MV-4-11 (cell line): ENCODE data around the gene ARSK.

ENCODE experiments used
- DNase-seq: peaks from one replicate; lab custom pipeline; 2025; lab: John Stamatoyannopoulos, UW

ARSK gene, protein sequence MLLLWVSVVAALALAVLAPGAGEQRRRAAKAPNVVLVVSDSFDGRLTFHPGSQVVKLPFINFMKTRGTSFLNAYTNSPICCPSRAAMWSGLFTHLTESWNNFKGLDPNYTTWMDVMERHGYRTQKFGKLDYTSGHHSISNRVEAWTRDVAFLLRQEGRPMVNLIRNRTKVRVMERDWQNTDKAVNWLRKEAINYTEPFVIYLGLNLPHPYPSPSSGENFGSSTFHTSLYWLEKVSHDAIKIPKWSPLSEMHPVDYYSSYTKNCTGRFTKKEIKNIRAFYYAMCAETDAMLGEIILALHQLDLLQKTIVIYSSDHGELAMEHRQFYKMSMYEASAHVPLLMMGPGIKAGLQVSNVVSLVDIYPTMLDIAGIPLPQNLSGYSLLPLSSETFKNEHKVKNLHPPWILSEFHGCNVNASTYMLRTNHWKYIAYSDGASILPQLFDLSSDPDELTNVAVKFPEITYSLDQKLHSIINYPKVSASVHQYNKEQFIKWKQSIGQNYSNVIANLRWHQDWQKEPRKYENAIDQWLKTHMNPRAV

DNA sequence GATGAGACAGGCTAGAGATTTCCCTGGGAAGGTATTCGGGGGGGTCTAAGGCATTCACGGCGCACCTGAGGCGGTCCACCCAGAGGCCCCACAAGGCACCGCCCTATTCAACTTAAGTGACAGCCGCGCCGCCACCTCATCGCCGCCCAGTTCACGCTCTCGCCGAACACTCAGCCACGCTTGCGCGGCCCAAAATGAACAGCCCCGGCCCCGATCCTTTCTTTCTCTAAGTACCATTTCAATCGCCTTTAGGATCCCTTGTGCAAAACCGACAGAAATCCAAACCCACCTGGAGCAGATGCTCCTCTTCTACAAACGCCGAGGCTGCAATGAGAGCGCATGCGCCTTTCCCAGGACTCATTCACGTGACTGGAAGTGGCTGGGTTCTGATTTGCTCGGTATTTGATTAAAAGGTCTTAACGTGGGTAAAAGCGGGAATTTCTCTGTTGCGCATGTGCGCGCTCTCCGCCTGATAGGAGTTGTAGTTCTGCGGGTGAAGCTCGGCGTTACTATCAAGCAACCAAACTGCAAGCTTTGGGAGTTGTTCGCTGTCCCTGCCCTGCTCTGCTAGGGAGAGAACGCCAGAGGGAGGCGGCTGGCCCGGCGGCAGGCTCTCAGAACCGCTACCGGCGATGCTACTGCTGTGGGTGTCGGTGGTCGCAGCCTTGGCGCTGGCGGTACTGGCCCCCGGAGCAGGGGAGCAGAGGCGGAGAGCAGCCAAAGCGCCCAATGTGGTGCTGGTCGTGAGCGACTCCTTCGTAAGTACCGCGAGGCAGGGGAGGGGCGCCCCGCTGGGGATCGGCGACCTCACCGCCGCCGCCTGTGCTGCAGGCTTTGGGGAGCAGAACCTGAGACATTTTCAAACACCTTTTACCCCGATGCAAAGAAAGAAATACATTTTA is at the start of gene ARSK, which contains the start of gene SKIC3:
Gene ARSK (plus strand): TSS at position 455 of the 902 bp plus-strand sequence. CDS start 178 bp downstream, at position 633.
Gene SKIC3 (minus strand): TSS at position 331 of the 902 bp plus-strand sequence. CDS start 7,827 bp downstream, outside the sequence.
- peak; percentile 98 for DNase-seq

DNA sequence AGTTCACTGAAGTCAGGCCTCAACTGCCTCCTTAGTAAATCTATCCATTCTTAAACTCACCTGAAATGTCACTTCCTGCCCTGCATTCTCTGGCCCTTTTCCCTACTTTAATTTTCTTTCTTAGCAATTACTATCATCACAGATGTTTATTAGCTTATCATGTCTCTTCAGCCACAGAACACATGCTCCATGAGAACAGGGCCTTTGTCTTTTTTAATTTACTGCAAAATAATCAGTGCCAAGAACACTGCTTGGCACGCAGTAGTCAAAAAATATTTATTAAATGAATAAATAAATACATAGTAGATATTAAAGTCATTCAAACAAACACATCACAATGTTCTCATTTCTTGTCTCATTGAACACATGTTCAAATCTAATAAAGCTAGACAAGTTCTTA is 46.4 kb upstream of the ARSK start:
- DNase-seq, result no peak

DNA sequence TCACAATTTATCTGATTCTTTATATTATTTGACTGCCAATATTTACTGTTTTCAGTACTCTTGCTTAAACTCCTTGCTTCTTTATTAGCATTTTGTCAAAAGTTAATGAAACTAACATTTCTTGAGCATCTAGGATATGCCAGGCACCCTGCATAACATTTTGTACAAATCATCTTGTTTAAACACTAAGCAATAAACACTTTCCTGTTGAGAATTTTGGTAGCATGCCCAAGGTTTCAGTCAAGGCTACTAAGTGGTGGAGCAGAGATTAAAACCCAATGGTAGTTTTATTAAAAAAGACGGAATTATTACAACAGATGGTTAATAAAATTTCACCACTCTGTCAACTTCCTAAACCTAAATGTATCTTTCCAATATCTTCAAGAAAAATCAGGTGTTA is 43.3 kb upstream of the ARSK start:
- DNase-seq, result no peak

DNA sequence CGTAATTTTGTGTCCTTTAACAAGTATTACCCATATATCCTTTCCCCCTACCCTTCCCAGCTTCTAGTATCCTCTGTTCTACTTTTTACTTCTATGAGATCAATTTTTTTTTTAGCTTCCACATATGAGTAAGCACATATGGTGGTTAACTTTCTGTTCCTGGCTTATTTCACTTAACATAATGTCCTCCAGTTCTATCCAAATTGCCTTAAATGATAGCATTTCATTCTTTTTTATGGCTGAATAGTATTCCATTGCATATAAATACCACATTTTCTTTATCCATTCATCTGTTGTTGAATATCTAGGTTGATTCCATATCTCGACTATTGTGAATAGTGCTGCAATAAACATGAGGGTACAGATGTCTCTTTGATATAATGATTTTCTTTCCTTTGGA is 36.5 kb upstream of the ARSK start:
- DNase-seq, result no peak

DNA sequence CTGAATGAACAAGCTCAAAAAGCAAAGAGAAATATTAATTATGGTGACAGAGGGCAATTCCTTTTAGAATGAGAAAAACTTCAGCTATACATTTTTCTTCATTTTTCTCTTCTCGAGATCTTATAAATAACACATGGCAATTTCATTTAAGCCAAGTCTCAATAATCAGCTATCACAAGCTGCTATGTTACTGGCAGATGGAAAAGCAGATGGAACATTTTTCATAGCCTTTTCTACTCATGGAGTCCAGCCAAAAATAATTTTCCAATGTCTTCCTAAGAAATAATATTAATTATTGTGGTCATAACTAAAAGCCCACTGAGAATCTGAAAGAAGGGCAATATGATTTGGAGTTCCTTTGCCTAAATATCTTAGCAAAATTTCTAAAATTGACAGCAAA is 35.8 kb upstream of the ARSK start:
- no peak for DNase-seq

DNA sequence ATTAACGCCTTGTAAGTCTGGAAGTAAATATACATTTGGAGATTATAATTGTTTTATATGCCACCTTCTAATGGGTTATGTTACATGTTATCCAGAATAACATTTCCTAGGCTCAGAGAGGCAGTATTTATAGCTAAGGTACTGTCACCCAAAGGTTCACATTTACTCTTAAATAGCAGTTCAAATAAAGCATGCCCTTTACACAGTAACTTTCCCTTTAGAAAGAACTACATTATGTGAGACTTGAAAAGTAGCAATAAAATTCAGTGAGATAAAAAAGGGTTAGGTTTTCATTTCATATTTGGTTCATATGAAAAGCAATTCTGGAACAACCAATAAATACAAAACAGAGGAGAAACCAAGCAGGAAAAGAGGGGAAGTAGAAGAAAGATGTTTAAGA is 35.2 kb upstream of the ARSK start:
- DNase-seq, result no peak

DNA sequence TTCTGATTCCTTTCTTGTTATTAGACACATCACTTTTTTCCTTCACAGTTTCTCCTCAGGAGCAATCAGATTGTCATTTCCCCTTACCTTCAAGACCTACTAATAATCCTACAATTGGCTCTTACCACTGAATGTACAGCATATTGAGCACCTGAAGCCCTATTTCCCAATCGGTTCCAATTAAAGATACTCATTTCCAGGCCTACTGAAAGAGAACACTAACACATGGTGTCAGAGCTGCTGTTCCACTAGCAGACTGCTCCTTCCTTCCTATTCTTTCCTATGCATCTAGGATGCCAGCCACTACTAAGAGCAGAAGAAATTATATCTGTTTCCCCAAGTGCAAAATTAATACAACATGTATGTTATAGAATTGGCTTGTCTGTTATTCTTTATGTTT is 34.7 kb upstream of the ARSK start:
- no peak for DNase-seq

DNA sequence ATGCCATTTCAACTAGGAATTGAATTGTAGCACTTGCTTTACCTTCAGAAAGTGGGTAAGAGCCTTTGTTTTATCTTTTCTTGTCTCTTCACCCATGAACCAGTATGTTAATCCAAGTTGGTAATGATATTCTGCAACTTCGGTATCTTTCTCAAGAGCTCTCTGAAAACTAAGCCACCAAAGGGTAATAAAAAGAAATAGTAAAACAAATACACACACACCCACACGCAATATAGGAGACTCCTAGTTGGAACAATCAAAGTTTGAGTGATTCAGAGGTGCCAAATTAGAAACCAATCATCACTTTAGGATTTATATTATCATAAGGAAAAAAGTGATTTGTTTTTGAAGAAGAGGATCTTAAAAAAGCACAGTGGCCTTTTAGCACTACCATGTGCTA is 30.5 kb upstream of the ARSK start:
- DNase-seq, result no peak

DNA sequence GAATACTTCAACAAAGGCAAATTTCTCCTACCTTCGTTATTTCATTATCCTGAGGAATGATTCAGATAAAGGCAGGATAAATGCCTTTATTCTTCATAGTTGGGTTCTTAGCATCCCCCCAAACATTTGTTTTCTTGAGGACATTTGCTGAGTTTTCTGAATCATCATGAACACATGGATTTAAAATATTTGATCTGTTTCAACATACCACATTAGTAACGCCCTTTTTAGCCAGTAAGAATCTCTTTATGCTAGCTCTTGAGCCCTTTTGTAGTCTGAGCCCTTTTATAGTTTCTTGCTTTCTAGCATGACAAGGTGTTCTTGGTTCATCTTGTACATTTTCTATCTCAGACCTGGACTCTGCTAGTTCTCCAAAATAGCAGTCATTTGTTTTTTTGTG is 28.0 kb upstream of the ARSK start:
- no peak for DNase-seq

DNA sequence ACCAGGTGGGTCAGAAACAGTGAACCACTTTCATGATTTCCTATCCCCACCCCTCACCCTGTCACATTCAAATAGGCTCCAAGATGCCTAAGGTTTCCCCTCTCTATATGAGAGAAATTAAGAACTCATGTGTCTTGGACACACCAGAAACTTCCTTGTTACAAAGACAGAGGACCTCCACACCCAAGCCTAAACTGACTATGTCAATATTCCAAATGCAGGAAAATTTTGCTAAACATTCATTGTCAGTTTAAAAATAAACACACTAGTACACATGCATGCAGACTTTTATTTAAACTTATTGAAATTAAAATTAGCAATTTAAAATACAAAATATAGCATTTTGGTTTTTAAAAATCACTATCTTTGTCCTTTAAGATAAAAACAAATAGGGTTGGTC is 26.3 kb upstream of the ARSK start:
- DNase-seq, result no peak

DNA sequence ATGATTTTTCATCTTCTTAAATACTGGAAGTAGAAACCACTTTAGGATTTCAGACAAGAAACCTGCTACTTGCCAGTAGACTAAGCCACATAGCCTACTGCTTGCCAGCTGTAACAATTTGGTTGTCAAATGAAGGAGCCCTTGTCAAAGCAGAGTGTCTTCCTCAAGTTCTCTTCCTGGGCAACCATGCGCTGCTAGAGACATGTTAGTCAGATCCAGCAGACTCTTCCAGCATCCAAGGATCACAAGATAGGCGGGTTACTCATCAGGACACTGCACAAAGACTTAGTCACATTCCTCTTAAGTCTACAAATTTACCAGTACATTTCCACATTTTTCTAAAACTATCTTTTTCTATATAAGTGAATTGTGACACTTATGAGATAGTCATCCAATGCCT is 24.5 kb upstream of the ARSK start:
- DNase-seq, result no peak

DNA sequence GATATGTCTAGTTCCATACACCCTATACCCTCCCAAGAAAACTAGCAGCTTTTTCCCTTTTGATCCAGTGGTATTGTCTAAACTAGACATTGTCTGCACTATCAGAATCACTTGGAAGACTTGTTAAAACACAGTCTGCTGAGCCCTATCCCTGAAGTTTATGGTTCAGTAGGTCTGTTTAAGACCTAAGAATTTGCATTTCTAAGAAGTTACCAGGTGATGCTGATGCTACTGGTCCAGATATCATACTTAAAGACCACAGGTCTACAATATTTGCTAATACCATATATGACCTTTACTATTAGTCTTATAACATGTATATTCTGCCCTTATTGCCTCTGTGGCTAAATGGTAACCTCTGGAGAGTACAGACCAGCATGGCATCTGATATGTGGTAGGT is 23.4 kb upstream of the ARSK start:
- no peak for DNase-seq

DNA sequence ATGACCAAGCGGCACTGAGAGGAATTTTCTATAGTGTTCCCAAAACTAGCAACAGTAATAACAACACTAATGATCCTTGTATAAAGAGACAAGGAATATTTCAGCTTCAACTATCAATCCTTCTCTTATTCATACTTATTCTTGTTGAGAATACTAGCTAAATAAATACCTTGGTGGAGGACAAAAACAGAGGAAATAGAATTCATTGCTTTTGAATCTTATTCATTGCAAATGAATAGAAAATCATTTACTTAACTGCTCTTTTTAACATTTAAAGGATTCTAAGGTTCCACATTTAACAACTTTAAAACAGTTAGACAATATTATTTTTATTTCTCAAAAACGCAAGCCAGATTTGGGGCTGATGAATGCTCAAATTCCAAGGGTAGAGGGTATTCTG is 22.5 kb upstream of the ARSK start:
- DNase-seq, result no peak

DNA sequence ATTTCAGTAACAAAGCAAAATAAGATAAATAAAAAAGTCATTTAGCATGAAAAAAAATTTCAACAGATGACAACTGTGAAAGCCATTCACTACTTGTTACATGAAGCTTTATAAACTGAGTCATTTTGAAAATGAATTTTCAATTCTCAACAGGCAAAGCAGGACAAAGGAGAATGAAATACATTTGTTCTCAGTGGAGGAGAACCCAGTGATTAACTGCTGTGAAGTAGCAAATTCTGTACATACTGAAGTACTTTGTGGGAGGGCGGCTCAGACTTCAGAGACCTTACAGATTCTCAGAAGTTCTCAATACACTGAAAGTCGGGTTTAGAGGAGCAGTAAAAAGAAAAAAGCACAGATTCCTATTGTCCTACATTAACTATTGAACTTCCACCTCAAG is 21.8 kb upstream of the ARSK start:
- no peak for DNase-seq

DNA sequence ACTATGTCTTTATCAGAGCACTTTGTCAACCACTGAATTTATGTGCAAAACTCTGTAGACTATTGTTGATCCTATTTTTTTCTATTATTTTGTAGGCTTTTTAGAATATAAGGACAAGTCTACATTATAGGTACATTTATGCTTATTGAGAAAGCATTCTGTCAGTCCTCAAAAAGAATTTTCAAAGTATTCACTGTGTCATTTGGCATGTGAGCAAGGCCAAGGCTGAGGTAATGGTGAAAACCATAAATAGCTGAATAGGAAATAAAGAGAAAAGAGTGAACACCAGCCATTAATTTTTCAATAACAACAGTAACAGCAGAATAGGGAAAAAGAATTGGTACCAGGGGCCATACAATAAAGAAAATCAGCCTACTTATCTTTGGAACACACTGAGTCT is 21.1 kb upstream of the ARSK start:
- DNase-seq, result no peak

DNA sequence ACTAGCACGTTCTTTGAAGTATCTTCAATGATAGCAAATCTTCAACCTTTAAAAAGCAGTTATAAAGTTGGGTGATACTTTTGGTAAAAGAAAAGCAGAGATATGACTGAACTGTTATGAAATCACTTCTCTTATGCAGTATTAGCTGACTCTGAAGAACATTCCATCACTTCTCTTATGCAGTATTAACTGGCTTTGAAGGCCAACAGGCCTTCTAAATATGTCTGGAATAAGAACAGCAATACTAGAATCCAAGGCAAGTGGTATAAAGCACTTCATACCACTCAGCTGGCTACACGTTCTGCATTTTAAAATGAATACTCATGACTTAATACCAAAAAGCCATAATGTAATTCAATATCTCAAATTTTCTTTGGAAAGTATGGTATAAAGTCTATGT is 17.4 kb upstream of the ARSK start:
- no peak for DNase-seq

DNA sequence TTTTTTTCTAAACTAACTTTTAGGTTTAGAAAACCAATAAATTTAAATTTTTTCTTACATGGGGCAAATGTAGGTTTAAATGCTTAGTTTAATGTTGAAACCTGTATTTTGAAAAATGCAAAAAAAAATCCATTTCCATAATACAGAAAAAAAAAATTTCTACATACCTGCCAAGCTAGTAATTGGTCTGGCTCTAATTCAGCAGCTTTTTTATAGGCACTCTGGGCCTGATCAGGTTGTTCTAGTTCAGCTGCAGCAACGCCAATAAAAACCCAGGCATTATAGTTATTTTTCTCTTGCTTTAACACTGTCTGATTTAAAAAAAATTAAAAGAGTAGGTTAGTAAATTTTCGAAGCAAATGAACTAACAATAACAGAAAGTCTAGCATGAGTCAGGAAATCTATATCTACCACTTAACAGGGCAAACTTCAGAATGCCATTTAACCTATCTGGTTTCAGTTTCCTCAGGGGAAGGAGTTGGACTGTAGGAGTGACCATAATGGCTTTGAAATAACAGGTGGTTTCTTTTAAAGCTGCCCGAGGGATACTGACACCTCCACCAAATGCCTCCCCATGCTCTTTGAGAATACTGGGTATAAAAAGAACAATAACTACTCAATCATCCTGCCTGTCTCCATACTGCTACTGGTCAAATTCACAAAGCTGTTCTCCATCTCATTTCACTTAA is 11.7 kb upstream of the ARSK start:
- no peak for DNase-seq

DNA sequence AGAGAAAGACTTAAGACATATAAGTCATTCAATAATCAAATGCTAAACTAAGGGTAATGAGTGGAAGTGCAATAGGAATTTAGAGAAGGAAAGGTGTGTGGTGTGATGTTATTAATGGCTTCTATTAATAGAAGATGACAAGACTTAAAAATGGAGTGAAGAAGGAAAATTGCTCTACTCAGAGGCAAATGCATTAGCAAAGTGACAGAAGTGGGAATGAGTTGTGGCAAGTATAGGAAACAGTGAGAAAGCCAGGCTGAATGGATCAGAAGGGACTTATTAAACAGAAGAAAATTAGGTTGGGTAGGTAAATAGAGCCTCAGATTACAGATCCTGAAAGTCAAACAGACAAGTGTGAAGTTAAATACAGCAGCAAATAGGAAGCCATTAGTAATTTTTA is 5.9 kb upstream of the ARSK start:
- no peak for DNase-seq

DNA sequence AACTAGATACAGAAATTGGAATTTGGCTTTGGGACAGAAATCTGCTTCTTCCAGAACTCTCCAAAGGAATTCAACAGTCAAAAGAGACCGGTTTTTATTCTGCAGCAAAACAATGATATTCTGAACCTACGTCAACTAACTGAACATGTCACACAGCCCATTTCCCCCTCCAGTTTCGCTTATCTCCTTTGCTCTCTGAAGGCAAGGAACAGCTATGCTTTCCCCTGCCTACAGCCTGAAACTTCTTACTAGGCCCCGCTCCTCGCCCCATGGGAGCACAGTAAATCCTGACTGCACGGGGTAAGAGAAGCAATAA is 612 bp upstream of the ARSK start:
- peak; percentile 58 for DNase-seq

DNA sequence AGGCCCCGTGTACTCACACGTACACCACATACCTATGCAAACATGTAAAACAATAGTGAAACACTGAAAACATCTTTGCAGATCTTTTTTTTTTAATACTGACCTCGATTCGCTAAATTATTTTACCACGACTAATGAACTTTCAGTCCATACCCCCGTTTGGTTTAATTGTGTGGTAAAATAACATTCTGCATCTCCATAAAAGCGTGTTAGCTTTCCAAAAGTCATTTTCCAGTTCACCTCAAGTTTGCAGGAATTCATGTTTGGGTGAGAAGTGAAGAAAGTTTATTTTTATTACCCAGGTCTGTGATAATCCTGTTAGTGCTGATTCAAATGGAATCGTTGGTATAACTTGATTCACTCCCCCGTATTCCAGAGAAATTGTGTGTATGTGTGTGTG is 652 bp downstream of the ARSK start:
- DNase-seq, result no peak

DNA sequence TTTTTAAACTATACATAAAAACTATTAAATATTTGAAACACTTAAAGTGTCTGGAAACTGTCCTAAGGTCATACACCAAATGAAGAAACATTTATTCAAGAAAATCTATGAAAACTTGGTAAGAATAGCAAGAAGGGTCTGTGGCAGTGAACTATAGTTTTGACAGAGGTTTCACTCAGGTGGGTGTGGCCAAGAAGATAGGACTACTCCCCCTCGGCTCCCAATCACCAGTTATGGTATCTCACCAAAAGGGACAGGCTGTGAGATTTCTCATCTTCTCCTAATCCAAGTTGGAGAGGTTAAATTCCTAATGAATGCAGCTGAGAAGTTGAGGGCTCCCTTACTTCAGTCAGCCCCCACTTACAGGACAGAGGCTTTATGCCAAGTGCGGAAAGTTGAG is 2.9 kb downstream of the ARSK start:
- DNase-seq, result no peak

DNA sequence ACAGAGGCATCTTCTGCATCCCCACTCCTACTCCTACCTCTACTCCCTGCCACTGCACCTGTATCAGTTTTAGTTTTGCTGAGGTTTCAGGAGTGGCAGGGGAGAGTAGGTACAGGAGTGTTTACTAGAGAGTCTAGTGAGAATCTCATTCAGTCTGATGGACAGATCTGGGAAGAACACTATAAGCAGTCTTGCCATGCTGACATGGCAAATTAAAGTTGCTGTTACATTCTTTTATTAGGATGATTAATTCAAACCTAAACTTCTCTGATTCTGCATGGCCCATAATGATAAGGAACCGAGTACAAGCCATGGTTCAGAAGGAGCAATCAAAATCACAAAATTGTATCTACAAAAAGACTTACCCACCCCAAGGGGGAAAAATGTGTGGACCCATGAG is 7.4 kb downstream of the ARSK start:
- DNase-seq, result no peak

DNA sequence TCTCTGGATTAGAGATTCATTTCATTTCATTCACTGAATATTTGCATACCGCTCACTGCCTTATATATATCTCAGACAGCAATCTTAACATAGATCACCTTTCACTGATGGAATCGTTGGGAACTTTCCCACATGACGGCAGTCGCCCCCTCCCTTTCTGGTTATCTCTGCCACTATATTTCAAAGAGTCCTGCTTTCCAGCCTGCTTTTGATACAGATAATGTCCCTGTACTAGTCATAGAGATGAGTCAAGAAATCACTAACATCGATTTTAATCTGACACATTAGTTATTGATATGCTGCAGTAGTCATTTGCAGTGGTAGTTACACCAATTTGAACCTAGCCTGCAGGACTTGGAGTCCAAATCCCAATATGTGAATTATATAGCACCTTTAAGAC is 8.5 kb downstream of the ARSK start:
- no peak for DNase-seq
